NCI-H2081 (cell line): Measurements from ENCODE around the gene RBMXL3.
A peak's percentile ranks its signal among the peaks of the same experiment; 100 is the strongest.

Experiments
- DNase-seq, 2 experiments: peaks; one replicate each; lab custom pipeline; 2025; lab: John Stamatoyannopoulos, UW

RBMXL3 gene

GRCh38 chrX:115233497-115234455 is 44.6 kb downstream of the RBMXL3 start, which contains the start of gene LRCH2:
Gene LRCH2 (minus strand): TSS chrX:115234096. CDS start chrX:115234041, 55 bp downstream.
- peak; percentile 60 to 70 for DNase-seq

DNA sequence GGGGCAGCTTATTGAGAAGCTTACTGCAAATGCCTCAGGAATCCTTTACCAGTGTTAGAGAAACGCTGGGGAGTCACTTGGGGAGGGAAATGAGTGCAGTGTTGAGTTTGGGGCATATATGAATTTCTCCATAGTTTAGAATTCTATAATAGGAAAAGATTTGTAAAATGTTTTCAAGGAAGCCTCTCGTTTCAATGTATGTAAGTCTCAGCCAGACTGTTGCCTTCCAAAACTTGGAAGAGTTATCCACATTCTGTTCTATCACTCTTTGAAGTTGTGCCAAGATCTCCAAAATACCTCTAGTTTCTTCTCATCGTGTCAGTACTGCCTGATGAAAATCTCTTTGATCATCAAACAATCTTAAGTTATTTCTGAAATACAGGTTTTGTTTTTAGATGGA is 45.3 kb downstream of the RBMXL3 start:
- DNase-seq = no peak

GRCh38 chrX:115236560-115236959 is 47.4 kb downstream of the RBMXL3 start:
- DNase-seq = no peak

GRCh38 chrX:115237056-115237455 is 47.8 kb downstream of the RBMXL3 start:
- DNase-seq = no peak
